ENCODE results near the gene ASIC3. TPM values are rescaled to one million over a fixed set of nuclear protein-coding genes. Genes with fewer than 3 reads are reported as not detected.

ASIC3 gene
- total RNA-seq, 2 donors from 2014 or later, result 2.5 to 3.0 TPM

DNA sequence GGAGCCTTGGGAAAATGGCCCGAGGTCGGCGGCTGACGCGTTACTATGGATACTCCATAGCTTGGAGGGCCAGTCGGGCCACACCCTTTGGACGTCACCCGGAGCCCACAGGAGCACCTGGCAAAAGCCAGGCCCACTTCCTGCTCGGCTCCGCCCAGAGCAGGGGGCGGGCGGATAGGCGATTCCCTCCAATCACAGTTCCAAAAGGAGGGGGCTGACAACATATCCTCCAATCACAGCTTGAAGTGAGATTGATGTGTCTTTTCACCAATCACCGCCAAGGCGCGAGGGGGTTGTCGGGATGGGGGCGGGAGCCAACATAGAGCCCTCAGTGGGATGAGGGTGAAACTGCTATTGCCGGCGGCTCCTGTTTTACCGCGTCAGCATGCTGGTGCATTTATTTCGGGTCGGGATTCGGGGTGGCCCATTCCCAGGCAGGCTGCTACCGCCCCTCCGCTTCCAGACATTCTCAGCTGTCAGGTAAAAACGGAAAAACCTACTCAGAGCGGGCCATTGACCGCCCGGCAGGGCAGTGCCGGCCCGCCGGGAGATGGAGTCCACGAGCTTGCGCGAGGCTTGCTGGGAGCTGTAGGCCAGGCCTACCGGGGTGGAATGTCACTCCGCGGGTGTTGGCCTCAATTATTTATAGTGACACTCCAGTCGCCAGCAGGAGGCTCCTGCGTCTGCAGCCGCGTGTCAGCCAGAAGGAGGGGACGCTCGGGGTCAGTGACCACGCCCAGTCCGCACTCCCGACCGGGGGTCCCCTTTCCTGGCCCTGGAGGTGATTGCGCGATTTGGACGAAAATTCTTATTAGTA lies 20.0 kb upstream of the ASIC3 start, which contains the start of gene ABCB8:
Gene ABCB8, plus strand, starts transcription at position 320 of the 817 bp plus-strand sequence. Its CDS starts 66 bp downstream, at position 386.
- Mint-ChIP-seq H3K36me3 (ENCODE audit: low read depth) (no peaks in the 10 kb centered on the region), H3K27ac (peak within 1 kb of the TSS; percentile 99), H3K4me1 (peaks cover 27% of the 10 kb centered on the region), H3K27me3 (ENCODE audit: insufficient read depth) (peaks cover 21% of the 10 kb centered on the region), H3K4me3 (peak within 1 kb of the TSS; percentile 86), H3K9me3 (no peaks in the 10 kb centered on the region)
- Histone ChIP-seq H3K9ac (ENCODE audit: extremely low read depth, low read length, poor library complexity, severe bottlenecking) (peak within 1 kb of the TSS; percentile 83), H3K4me3 (ENCODE audit: low read length) (peak within 1 kb of the TSS; percentile 93), H3K27ac (ENCODE audit: low read depth, low read length) (peak within 1 kb of the TSS; percentile 42), H3K36me3 (ENCODE audit: control insufficient read depth, insufficient read depth, low read length) (peaks cover 4% of the 10 kb centered on the region), H3K9me3 (ENCODE audit: control insufficient read depth, low read length) (no peaks in the 10 kb centered on the region), H3K4me1 (ENCODE audit: control insufficient read depth, insufficient read depth, low read length) (peaks cover 9% of the 10 kb centered on the region), H3K27me3 (ENCODE audit: control insufficient read depth, insufficient read depth, low read length, poor library complexity, severe bottlenecking) (no peaks in the 10 kb centered on the region)
- TF ChIP-seq, protein P1, sequence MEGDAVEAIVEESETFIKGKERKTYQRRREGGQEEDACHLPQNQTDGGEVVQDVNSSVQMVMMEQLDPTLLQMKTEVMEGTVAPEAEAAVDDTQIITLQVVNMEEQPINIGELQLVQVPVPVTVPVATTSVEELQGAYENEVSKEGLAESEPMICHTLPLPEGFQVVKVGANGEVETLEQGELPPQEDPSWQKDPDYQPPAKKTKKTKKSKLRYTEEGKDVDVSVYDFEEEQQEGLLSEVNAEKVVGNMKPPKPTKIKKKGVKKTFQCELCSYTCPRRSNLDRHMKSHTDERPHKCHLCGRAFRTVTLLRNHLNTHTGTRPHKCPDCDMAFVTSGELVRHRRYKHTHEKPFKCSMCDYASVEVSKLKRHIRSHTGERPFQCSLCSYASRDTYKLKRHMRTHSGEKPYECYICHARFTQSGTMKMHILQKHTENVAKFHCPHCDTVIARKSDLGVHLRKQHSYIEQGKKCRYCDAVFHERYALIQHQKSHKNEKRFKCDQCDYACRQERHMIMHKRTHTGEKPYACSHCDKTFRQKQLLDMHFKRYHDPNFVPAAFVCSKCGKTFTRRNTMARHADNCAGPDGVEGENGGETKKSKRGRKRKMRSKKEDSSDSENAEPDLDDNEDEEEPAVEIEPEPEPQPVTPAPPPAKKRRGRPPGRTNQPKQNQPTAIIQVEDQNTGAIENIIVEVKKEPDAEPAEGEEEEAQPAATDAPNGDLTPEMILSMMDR (conservative IDR thresholded peaks at IDR 0.05), result peak; percentile 67
- WGBS, 2 experiments (ENCODE audit: insufficient coverage in 1 of 2, insufficient read length in 1 of 2), result 0 to 1% methylated on average over 32 to 53 of the region's 53 CpGs
- DNase-seq, result peak; percentile 99

DNA sequence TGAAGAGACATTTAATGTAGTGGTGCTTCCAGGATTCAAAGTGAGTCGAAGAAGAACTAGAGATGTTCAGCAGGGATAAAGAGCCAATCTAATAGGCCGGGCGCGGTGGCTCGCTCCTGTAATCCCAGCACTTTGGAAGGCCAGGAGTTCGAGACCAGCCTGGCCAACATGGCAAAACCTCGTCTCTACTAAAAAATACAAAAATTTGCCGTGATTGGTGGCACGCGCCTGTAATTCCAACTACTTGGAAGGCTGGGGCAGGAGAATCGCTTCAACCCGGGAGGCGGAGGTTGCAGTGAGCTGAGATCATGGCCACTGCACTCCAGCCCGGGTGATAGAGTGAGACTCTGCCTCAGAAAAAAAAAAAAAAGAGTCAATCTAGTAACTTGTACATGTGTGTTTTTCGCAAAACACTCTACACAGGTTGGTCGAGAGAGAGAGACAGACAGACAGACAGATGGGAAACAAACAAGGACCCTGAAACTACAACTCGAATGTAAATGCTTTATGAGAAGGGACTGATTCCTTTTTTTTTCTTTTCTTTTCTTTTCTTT lies 19.3 kb upstream of the ASIC3 start:
- peaks cover 4% of the 10 kb centered on the region for H3K36me3 ChIP-seq (ENCODE audit: control insufficient read depth, insufficient read depth, low read length)
- DNase-seq, result no peak
- H3K4me1 ChIP-seq (ENCODE audit: control insufficient read depth, insufficient read depth, low read length), result peaks cover 9% of the 10 kb centered on the region
- H3K27me3 ChIP-seq (ENCODE audit: control insufficient read depth, insufficient read depth, low read length, poor library complexity, severe bottlenecking), result no peaks in the 10 kb centered on the region
- 70 to 75% methylated on average over 8 to 17 of the region's 17 CpGs for WGBS, 2 experiments (ENCODE audit: insufficient coverage in 1 of 2, insufficient read length in 1 of 2)
- TF ChIP-seq, protein P1 (conservative IDR thresholded peaks at IDR 0.05), result peak; percentile 4
- Mint-ChIP-seq H3K27ac (peak overlapping the region; percentile 98), H3K36me3 (ENCODE audit: low read depth) (no peaks in the 10 kb centered on the region), H3K9me3 (no peaks in the 10 kb centered on the region), H3K4me1 (peaks cover 27% of the 10 kb centered on the region), H3K4me3 (peak overlapping the region; percentile 86), H3K27me3 (ENCODE audit: insufficient read depth) (peaks cover 16% of the 10 kb centered on the region)
- H3K9ac ChIP-seq (ENCODE audit: extremely low read depth, low read length, poor library complexity, severe bottlenecking), result peak overlapping the region; percentile 83
- no peak overlapping the region for H3K27ac ChIP-seq (ENCODE audit: low read depth, low read length)
- H3K4me3 ChIP-seq (ENCODE audit: low read length), result peak overlapping the region; percentile 93
- H3K9me3 ChIP-seq (ENCODE audit: control insufficient read depth, low read length), result no peaks in the 10 kb centered on the region

- no peak overlapping the region for H3K4me3 Mint-ChIP-seq
- H3K9me3 Mint-ChIP-seq, result no peaks in the 10 kb centered on the region
- H3K27ac Mint-ChIP-seq, result no peak overlapping the region
- Histone ChIP-seq H3K4me1 (ENCODE audit: control insufficient read depth, insufficient read depth, low read length) (peaks cover 7% of the 10 kb centered on the region), H3K36me3 (ENCODE audit: control insufficient read depth, insufficient read depth, low read length) (peaks cover 4% of the 10 kb centered on the region), H3K4me3 (ENCODE audit: low read length) (no peak overlapping the region), H3K9me3 (ENCODE audit: control insufficient read depth, low read length) (no peaks in the 10 kb centered on the region), H3K9ac (ENCODE audit: extremely low read depth, low read length, poor library complexity, severe bottlenecking) (no peak overlapping the region), H3K27me3 (ENCODE audit: control insufficient read depth, insufficient read depth, low read length, poor library complexity, severe bottlenecking) (no peaks in the 10 kb centered on the region), H3K27ac (ENCODE audit: low read depth, low read length) (no peak overlapping the region)
- no peaks in the 10 kb centered on the region for H3K36me3 Mint-ChIP-seq (ENCODE audit: low read depth)
- H3K27me3 Mint-ChIP-seq (ENCODE audit: insufficient read depth), result peaks cover 2% of the 10 kb centered on the region
- H3K4me1 Mint-ChIP-seq, result peaks cover 24% of the 10 kb centered on the region
- DNase-seq, result no peak
- 93 to 96% methylated on average over 3 to 4 of the region's 4 CpGs for WGBS, 2 experiments (ENCODE audit: insufficient coverage in 1 of 2, insufficient read length in 1 of 2)
- TF ChIP-seq, protein P1 (conservative IDR thresholded peaks at IDR 0.05), result no peak
Observed at GRCh38 chr7:151031011-151031410, 17.3 kb upstream of the ASIC3 start.

Measured in endodermal cell (in vitro differentiated cells).